ENCODE measurements around the gene LEPR. TPM values are rescaled to one million over a fixed set of nuclear protein-coding genes. Genes with fewer than 3 reads are reported as not detected.
A peak's percentile ranks its signal among the peaks of the same experiment; 100 is the strongest.

The LEPR gene
- total RNA-seq, 4 donors from 2014 or later = 28.2 to 108 (median 43.7) TPM

DNA sequence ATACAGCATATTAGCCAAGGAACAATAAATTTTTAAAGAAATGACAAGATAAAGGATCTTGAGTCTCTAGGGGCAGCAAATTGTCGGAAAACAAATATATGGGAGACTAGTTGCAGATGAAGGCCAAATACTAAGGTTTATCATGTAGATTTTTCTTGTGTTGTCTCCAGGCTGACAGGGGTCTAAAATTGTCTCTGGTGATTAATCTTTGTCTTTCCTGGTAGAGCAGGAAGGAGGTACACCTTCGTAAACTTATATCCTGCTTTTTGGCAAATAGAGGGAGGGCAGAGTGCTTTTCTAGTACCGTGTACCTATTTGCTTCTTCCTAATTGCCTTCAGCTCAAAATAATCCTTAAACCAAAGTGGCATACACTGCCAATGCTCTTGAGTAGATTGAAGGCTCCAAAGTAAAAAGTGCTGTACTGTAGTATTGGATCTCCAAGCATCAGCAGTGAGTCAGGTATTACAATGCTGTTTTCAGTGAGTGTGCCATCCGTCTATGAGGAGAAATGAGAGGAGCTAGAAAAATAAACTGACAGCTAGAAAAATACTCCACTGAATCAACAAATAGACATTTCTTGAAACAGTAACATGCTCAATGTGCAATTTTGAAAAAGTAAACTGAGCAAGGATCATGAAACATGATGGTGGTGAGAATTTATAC is 1.8 kb upstream of the LEPR start:
- WGBS, 2 donors = 90 to 95% methylated on average over 4 of the region's 4 CpGs
- H3K9me3 ChIP-seq = no peaks in the 10 kb centered on the region
- H3K27ac ChIP-seq = peak overlapping the region in 1 of 4 donors; percentile 93
- H3K4me1 ChIP-seq = peaks cover 0 to 30% (median 19%) of the 10 kb centered on the region in 4 donors
- no peak for DNase-seq (ENCODE audit: low spot score in 2 of 2)
- H3K27me3 ChIP-seq = no peaks in the 10 kb centered on the region
- H3K4me3 ChIP-seq = no peak overlapping the region
- H3K36me3 ChIP-seq = no peaks in the 10 kb centered on the region
- TF ChIP-seq EP300 (IDR thresholded peaks at IDR 0.05) = no peak
- TF ChIP-seq POLR2A (IDR thresholded peaks at IDR 0.05) = no peak
- TF ChIP-seq, protein P1, sequence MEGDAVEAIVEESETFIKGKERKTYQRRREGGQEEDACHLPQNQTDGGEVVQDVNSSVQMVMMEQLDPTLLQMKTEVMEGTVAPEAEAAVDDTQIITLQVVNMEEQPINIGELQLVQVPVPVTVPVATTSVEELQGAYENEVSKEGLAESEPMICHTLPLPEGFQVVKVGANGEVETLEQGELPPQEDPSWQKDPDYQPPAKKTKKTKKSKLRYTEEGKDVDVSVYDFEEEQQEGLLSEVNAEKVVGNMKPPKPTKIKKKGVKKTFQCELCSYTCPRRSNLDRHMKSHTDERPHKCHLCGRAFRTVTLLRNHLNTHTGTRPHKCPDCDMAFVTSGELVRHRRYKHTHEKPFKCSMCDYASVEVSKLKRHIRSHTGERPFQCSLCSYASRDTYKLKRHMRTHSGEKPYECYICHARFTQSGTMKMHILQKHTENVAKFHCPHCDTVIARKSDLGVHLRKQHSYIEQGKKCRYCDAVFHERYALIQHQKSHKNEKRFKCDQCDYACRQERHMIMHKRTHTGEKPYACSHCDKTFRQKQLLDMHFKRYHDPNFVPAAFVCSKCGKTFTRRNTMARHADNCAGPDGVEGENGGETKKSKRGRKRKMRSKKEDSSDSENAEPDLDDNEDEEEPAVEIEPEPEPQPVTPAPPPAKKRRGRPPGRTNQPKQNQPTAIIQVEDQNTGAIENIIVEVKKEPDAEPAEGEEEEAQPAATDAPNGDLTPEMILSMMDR (IDR thresholded peaks at IDR 0.05) = no peak

DNA sequence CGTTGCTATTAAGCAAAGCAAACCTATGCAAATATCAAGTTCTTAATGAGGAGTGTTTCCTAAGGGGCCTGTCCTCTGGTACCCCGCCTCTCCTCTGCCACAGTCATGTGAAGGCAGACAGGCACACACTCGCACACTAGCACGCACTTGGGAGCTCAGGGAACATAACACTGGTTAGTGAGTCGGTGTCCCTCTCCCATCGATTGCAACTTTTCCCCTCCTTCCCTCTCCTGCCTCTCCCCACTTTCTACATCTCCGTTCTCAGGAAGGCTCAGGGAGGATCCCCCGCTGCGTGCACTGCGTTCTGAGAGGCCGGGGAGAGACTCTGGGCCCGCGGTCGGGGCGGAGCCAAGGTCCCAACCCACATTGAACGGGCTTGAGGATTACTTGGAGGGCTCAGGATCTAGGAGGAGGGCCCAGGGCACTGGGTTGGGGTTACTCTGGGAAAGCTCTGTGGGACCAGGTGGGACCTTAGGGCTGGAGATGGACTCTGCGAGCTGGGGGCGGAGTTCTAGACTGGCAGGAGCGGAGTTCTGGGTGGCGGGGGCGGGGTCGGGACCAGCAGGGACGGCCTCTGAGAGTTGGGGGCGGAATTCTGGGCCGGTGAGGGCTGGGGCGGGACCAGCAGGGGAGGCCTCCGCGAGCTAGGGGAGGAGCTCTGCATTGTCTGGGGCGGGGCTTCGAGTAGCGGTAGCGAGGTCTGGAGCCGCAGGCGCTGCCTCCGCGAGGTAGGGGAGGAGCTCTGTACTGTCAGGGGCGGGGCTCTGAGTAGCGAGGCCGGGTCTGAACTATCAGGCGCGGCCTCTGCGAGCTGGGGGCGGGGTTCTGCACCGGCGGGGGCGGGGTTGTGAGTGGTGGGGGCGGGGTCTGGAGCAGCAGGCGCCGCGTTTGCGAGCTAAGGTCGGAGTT is 533 bp upstream of the LEPR start:
- H3K36me3 ChIP-seq = no peaks in the 10 kb centered on the region
- peak overlapping the region; percentile 93 to 100 (median 96) for H3K27ac ChIP-seq
- TF ChIP-seq, protein P1 (IDR thresholded peaks at IDR 0.05) = no peak
- peak in 1 of 2 donors; percentile 52 for TF ChIP-seq POLR2A (IDR thresholded peaks at IDR 0.05)
- TF ChIP-seq EP300 (IDR thresholded peaks at IDR 0.05) = peak in 1 of 2 donors; percentile 62
- no peaks in the 10 kb centered on the region for H3K9me3 ChIP-seq
- DNase-seq (ENCODE audit: low spot score in 2 of 2) = peak; percentile 95 to 96
- H3K4me1 ChIP-seq = peaks cover 0 to 37% (median 23%) of the 10 kb centered on the region in 4 donors
- 1 to 2% methylated on average over 38 of the region's 52 CpGs for WGBS, 2 donors
- H3K4me3 ChIP-seq = peak overlapping the region; percentile 75 to 97 (median 86)
- H3K27me3 ChIP-seq = no peaks in the 10 kb centered on the region

DNA sequence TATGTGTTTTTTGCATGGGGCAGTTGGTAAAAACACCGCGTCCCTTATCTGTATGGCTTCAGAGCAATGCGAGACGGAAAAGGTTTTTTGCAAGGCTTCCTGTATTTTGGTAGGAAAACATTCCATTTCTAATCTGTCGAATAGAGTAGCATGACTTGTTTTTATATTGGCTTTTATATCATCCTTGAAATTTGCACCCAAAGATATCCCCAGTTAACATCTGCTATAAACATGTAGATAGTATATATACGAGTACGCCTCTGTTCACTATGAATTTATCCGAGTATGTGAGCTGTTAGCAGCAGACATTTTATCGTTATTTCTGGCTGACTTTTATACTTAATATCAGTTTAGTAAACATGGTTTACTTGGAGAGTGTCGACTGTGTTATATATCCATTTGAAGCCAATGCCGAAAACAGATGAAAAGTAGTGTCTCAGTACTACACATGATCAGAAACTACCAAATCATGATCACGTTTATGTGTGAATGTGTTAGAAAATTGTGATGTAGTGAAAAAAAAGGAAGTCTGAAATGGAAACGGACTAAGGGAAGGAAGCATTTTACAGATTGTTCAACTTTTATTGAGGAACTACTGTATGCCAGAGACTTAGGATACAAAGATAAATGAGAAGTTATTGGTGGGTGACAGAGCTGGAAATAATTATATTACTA is 1.0 kb downstream of the LEPR start:
- WGBS, 2 donors = 2 to 3% methylated on average over 13 of the region's 13 CpGs
- Histone ChIP-seq H3K4me3 (peak overlapping the region; percentile 75 to 97 (median 86)), H3K4me1 (peaks cover 0 to 45% (median 23%) of the 10 kb centered on the region in 4 donors), H3K36me3 (peaks cover 0 to 14% (median 0%) of the 10 kb centered on the region in 3 donors), H3K27ac (peak overlapping the region; percentile 93 to 100 (median 96)), H3K27me3 (no peaks in the 10 kb centered on the region), H3K9me3 (no peaks in the 10 kb centered on the region)
- TF ChIP-seq EP300 (IDR thresholded peaks at IDR 0.05) (no peak), POLR2A (IDR thresholded peaks at IDR 0.05) (no peak)
- TF ChIP-seq, protein P1 (IDR thresholded peaks at IDR 0.05) = no peak
- no peak for DNase-seq (ENCODE audit: low spot score in 2 of 2)

DNA sequence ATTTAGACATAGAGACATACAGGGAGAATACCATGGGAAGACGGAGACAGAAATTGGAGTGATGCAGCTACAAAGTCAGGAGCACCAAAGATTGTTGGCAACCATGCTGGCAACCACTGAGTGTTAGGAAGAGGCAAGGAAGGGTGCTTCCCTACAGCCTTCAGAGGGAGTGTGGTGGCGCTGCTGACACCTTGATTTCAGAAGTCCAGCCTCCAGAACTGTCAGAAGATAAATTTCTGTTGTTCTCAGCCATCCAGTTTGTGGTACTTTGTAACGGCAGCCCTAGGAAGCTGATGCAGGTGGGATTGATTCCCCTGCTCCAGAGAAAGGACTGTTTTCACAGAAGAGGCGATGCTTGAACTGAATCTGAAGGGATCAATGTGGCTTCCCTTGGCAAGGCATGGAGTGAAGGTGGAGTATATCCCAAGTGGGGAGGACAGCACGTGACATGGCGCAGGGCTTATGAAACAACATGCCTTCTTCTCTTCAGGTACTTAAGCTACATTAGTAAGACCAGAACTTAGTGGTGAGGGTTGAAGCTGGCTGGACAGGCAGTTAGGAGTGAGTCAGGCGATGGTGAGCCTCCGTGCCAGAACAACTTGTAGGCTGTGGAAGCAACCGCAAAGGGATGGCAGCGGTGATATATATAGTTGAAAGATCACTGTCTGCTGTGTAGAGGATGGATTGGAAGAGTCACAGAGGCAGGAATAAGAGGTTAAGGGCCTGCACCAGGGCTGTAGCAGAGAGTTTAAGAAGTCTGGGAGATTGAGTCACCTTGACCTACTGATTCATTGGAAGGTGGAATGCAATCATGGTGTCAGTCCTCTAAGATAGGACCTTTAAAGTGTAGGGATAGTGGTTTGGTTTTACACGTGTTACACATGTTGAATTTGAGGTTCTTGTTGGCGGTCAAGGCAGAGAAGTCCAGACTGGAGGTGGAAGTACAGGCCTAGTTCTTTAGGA is 2.1 kb downstream of the LEPR start:
- TF ChIP-seq POLR2A (IDR thresholded peaks at IDR 0.05) (no peak), EP300 (IDR thresholded peaks at IDR 0.05) (no peak)
- TF ChIP-seq, protein P1 (IDR thresholded peaks at IDR 0.05) = no peak
- H3K4me3 ChIP-seq = peak overlapping the region in 2 of 4 donors; percentile 75 to 80
- H3K27ac ChIP-seq = peak overlapping the region in 2 of 4 donors; percentile 93 to 100
- H3K36me3 ChIP-seq = peaks cover 0 to 25% (median 0%) of the 10 kb centered on the region in 3 donors
- H3K27me3 ChIP-seq = no peaks in the 10 kb centered on the region
- no peak for DNase-seq (ENCODE audit: low spot score in 2 of 2)
- H3K4me1 ChIP-seq = peaks cover 0 to 45% (median 23%) of the 10 kb centered on the region in 4 donors
- 88 to 92% methylated on average over 12 of the region's 12 CpGs for WGBS, 2 donors
- no peaks in the 10 kb centered on the region for H3K9me3 ChIP-seq

All from tibial nerve (tissue), 4 donors.